ENCODE results near the gene IL34. TPM values are rescaled to one million over a fixed set of nuclear protein-coding genes. Genes with fewer than 3 reads are reported as not detected.
"Not testable (repeated sequence)": the region's sequence is repeated elsewhere in the genome, so short reads cannot be mapped to it uniquely, and the experiment has no call there.

The IL34 gene
- total RNA-seq, 3 donors from 2014 or later: 0.64 to 37.9 (median 7.5) TPM

DNA sequence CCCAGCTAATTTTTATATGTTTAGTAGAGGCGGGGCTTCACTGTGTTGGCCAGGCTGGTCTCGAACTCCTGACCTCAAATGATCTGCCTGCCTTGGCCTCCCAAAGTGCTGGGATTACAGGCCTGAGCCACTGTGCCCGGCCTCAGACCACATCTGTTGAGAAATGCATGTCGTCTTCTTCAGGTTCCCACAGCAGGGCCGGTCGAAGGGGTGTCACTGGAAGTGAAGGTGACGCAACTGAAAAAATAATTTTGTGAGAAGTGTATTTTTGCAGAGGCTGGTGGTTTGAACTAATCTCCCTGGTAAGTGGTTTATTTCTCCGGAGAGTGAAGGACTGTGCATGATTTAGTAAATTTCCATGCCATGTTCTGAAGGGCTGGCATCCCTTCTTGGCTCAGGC, 33.4 kb upstream of the IL34 start:
- intact Hi-C loops (cut with DNase I; ENCODE audit: low total_unique reads): no loop called here
- H3K27ac ChIP-seq: no peak overlapping the region
- no peaks in the 10 kb centered on the region for H3K36me3 ChIP-seq
- H3K4me3 ChIP-seq: no peak overlapping the region
- DNase-seq (ENCODE audit: low spot score in 2 of 2): no peak
- H3K4me1 ChIP-seq: peaks cover 0 to 4% of the 10 kb centered on the region in 2 donors
- no peak for TF ChIP-seq POLR2AphosphoS5 (IDR thresholded peaks at IDR 0.05)
- no peak for TF ChIP-seq POLR2A (IDR thresholded peaks at IDR 0.05)
- TF ChIP-seq, protein P1, sequence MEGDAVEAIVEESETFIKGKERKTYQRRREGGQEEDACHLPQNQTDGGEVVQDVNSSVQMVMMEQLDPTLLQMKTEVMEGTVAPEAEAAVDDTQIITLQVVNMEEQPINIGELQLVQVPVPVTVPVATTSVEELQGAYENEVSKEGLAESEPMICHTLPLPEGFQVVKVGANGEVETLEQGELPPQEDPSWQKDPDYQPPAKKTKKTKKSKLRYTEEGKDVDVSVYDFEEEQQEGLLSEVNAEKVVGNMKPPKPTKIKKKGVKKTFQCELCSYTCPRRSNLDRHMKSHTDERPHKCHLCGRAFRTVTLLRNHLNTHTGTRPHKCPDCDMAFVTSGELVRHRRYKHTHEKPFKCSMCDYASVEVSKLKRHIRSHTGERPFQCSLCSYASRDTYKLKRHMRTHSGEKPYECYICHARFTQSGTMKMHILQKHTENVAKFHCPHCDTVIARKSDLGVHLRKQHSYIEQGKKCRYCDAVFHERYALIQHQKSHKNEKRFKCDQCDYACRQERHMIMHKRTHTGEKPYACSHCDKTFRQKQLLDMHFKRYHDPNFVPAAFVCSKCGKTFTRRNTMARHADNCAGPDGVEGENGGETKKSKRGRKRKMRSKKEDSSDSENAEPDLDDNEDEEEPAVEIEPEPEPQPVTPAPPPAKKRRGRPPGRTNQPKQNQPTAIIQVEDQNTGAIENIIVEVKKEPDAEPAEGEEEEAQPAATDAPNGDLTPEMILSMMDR (IDR thresholded peaks at IDR 0.05): no peak
- no peaks in the 10 kb centered on the region for H3K9me3 ChIP-seq
- H3K27me3 ChIP-seq: no peaks in the 10 kb centered on the region

DNA sequence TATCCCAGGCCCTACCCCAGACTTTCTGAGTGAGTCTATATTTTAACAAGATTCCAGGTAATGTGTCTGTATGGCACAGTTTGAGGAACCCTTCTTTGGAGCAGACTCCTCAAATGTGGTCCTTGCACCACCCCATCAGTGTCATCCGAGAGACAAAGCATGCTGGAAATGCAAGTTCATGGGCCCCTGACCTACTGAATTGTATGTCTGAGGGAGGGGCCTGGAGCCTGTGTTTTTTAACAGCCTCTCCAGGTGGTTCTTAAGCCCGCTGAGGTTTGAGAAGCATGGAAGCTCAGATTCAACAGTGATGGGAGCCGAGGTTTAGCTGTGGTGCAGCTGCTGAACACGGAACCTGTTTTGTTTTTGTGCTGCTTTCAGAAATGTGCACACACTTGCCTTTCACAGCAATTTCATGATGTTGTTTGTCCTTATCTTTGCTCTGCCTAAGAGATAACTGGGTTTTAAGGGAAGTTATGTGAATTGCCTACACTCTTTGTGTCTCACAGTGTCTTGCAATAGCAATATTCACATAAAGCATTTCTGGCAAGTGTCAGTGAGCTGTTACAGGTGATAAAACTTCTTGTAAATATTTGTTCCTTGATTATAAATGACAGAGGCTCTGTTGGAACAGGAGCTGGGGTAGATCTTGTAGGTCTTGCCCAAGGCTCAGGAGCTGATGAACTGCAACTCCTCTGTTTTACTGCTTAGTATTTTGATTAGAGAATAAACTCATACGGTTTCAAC, 32.0 kb upstream of the IL34 start:
- no peak for TF ChIP-seq POLR2AphosphoS5 (IDR thresholded peaks at IDR 0.05)
- TF ChIP-seq, protein P1 (IDR thresholded peaks at IDR 0.05): no peak
- no peak for TF ChIP-seq POLR2A (IDR thresholded peaks at IDR 0.05)
- intact Hi-C loops (cut with DNase I; ENCODE audit: low total_unique reads): no loop called here
- Histone ChIP-seq H3K9me3 (no peaks in the 10 kb centered on the region), H3K27ac (no peak overlapping the region), H3K27me3 (no peaks in the 10 kb centered on the region), H3K4me3 (no peak overlapping the region), H3K36me3 (no peaks in the 10 kb centered on the region), H3K4me1 (peaks cover 0 to 4% of the 10 kb centered on the region in 2 donors)
- no peak for DNase-seq (ENCODE audit: low spot score in 2 of 2)

DNA sequence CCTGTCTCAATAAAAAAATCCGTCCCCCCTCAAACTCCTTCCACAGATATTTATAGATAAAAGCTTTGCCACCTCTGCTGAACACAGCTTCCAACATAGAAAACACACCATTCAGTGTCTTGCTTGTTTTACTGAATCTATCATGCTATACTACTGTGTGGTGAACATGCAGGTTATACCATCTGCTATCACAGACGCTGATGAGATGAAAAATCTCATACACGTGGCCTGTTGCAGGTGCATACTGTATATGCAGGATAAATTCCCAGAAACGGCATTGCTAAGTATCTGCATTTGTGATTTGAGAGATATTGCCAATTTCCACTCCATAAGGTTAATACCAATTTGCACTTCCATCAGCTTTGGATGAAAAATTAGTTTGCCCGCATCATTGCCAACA, 30.4 kb upstream of the IL34 start:
- Histone ChIP-seq H3K27ac (no peak overlapping the region), H3K9me3 (no peaks in the 10 kb centered on the region), H3K4me1 (no peaks in the 10 kb centered on the region), H3K36me3 (no peaks in the 10 kb centered on the region), H3K27me3 (no peaks in the 10 kb centered on the region), H3K4me3 (no peak overlapping the region)
- TF ChIP-seq POLR2A (IDR thresholded peaks at IDR 0.05) (no peak), POLR2AphosphoS5 (IDR thresholded peaks at IDR 0.05) (no peak)
- TF ChIP-seq, protein P1 (IDR thresholded peaks at IDR 0.05): no peak
- no peak for DNase-seq (ENCODE audit: low spot score in 2 of 2)
- intact Hi-C loops (cut with DNase I; ENCODE audit: low total_unique reads): no loop called here

DNA sequence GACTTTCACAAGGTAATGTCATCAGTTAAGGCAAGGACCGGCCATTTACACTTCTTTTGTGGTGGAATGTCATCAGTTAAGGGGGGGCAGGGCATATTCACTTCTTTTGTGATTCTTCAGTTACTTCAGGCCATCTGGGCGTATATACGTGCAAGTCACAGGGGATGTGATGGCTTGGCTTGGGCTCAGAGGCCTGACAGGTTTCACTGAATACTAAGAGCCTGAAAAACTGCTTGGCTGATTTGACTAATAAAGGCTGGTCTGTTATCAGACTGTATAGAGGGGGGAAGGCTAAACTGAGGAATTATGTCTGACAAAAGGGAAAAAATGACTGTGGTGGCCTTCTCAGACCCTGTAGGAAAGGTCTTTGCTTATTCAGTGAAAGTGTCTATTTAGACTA, 24.5 kb upstream of the IL34 start:
- H3K27me3 ChIP-seq; H3K27ac ChIP-seq; intact Hi-C loops (cut with DNase I; ENCODE audit: low total_unique reads); H3K9me3 ChIP-seq; H3K4me3 ChIP-seq; DNase-seq (ENCODE audit: low spot score in 2 of 2); H3K4me1 ChIP-seq; H3K36me3 ChIP-seq: not testable (repeated sequence)

DNA sequence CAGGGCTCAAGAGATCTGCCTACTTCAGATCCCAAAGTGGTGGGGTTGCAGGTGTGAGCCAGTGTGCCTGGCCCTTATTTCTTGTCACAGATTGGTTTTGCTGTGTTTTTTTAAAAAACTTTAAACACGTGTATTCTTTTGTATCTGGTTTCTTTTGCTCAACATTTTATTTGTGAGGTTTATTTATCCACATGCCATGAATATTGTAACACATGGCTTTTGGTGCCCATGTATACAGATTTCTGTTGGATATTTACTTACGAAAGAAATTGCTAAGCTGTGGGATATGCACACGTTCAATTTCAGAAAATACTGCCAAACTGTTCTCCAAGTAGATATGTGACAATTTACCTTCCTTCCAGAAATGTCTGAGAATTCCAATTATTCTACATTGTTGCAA, 18.7 kb upstream of the IL34 start:
- intact Hi-C loops (cut with DNase I; ENCODE audit: low total_unique reads): no loop called here
- no peak for TF ChIP-seq POLR2AphosphoS5 (IDR thresholded peaks at IDR 0.05)
- TF ChIP-seq, protein P1 (IDR thresholded peaks at IDR 0.05): no peak
- TF ChIP-seq POLR2A (IDR thresholded peaks at IDR 0.05): no peak
- Histone ChIP-seq H3K9me3 (no peaks in the 10 kb centered on the region), H3K27ac (no peak overlapping the region), H3K36me3 (no peaks in the 10 kb centered on the region), H3K27me3 (no peaks in the 10 kb centered on the region), H3K4me3 (no peak overlapping the region), H3K4me1 (no peaks in the 10 kb centered on the region)
- DNase-seq (ENCODE audit: low spot score in 2 of 2): no peak
